K562 (cell line): ENCODE results near the gene MAGI2. TPM values are rescaled to one million over a fixed set of nuclear protein-coding genes. Genes with fewer than 3 reads are reported as not detected.

ENCODE experiments used
- ATAC-seq: fragments of 200-7000 bp; cut with Tn5 transposase; 3 replicates; pipeline ENCODE4 v1.9.1; 2020; ENCODE audit warnings: moderate library complexity
- BruUV-seq: library from RNA; stranded (reverse); fragments of 400-500 nt; replicated peaks from 2 replicates; lab custom pipeline; 2021; lab: Mats Ljungman, UMichigan
- CTCF ChIA-PET: fragments of 300-600 bp; formaldehyde crosslinking; extraction: SDS; loops from one replicate; lab custom pipeline; 2021; ENCODE audit warnings: low intra/inter-chr PET ratio; lab: Yijun Ruan, JAX
- POLR2A ChIA-PET: fragments of 300-600, 350-650 bp; sonication (Branson Sonifier 250); formaldehyde crosslinking; extraction: SDS; loops from one replicate; lab custom pipeline; 2021; ENCODE audit warnings: antibody characterized with exemption, inconsistent platforms; lab: Yijun Ruan, JAX
- DNase-seq, 4 experiments: peaks; one replicate each; pipeline versions ENCODE4 v3.0.0 to v3.0.0-alpha.2; 2011 to 2018; ENCODE audit warnings: low spot score in 3 of 4, mixed read lengths in 3 of 4; ENCODE audit errors: extremely low read depth in 1 of 4
- FAIRE-seq: peaks from 2 replicates; lab custom pipeline; 2011; peaks lifted over from hg19 to GRCh38; lab: Jason Lieb, UNC
- H2AFZ ChIP-seq: 2 replicates; pipeline ENCODE4 v1.6.0; 2011; ENCODE audit warnings: low read depth, low read length, control low read depth, inconsistent platforms
- H3K27ac ChIP-seq: fragments of 200-600 bp; 3 replicates; pipeline ENCODE4 v1.8.0; 2011; ENCODE audit warnings: low read depth, mild to moderate bottlenecking, control low read depth, inconsistent platforms, low read length, moderate library complexity, mixed read lengths; ENCODE audit errors: extremely low read depth
- H3K27me3 ChIP-seq, 2 experiments: fragments of 300-600 bp in 1 of 2; 2 replicates in 1 of 2; 3 replicates in 1 of 2; pipeline versions ENCODE4 v1.6.0 to v1.8.0; 2011; ENCODE audit warnings: inconsistent platforms in 2 of 2, low read length in 2 of 2, mild to moderate bottlenecking in 1 of 2, mixed read lengths in 1 of 2, moderate library complexity in 1 of 2; ENCODE audit not compliant: control insufficient read depth in 2 of 2, insufficient read depth in 2 of 2
- H3K36me3 ChIP-seq: fragments of 300-600 bp; 3 replicates; pipeline ENCODE4 v1.8.0; 2011; ENCODE audit warnings: mild to moderate bottlenecking, low read length, inconsistent platforms; ENCODE audit not compliant: control insufficient read depth, insufficient read depth
- H3K4me1 ChIP-seq, 2 experiments: fragments of 200-600 bp in 1 of 2; replicated peaks in 1 of 2; 2 replicates in 1 of 2; 3 replicates in 1 of 2; pipeline versions ENCODE4 v1.5.1 to v1.8.0; 2011; ENCODE audit warnings: inconsistent platforms in 2 of 2, low read length in 2 of 2, mild to moderate bottlenecking in 1 of 2, mixed read lengths in 1 of 2, moderate library complexity in 1 of 2; ENCODE audit not compliant: control insufficient read depth in 2 of 2, insufficient read depth in 2 of 2
- H3K4me2 ChIP-seq: 2 replicates; pipeline ENCODE4 v1.6.1; 2011; ENCODE audit warnings: low read length, control low read depth, inconsistent platforms, mixed read lengths; ENCODE audit not compliant: insufficient read depth
- H3K4me3 ChIP-seq: fragments of 200-600 bp; sonication (generic), shearing (Covaris generic); 2 replicates; pipeline ENCODE4 v1.5.1; 2016; ENCODE audit warnings: control low read depth, inconsistent platforms
- H3K79me2 ChIP-seq: fragments of 200-600 bp; 3 replicates; pipeline ENCODE4 v1.8.0; 2011; ENCODE audit warnings: low read length, inconsistent platforms; ENCODE audit not compliant: control insufficient read depth, insufficient read depth
- H3K9ac ChIP-seq, 2 experiments: 2 replicates each; pipeline versions ENCODE4 v1.6.0 to v1.6.1; 2011; ENCODE audit warnings: low read depth in 2 of 2, low read length in 2 of 2, control low read depth in 1 of 2, inconsistent platforms in 1 of 2, mild to moderate bottlenecking in 1 of 2, mixed read lengths in 1 of 2; ENCODE audit not compliant: insufficient read depth in 1 of 2
- H3K9me1 ChIP-seq: one replicate; pipeline ENCODE4 v1.6.0; 2011; ENCODE audit warnings: inconsistent platforms, mild to moderate bottlenecking, low read length, moderate library complexity; ENCODE audit not compliant: control insufficient read depth, insufficient read depth
- H3K9me3 ChIP-seq: replicated peaks from 2 replicates; pipeline ENCODE4 v1.5.1; 2011; ENCODE audit warnings: low read depth, low read length, inconsistent platforms; ENCODE audit not compliant: control insufficient read depth, insufficient read depth
- H4K20me1 ChIP-seq: replicated peaks from 2 replicates; pipeline ENCODE4 v1.6.1; 2011; ENCODE audit warnings: low read length, inconsistent platforms, mixed read lengths; ENCODE audit not compliant: control insufficient read depth, insufficient read depth
- CBFA2T2 ChIP-seq: fragments of 450-650 bp; conservative IDR thresholded peaks from 2 replicates; pipeline ENCODE4 v1.6.1; 2017; ENCODE audit warnings: mild to moderate bottlenecking
- HCFC1 ChIP-seq: IDR thresholded peaks from 2 replicates; pipeline ENCODE4 v1.6.1; 2012; ENCODE audit warnings: low read depth, low read length, improper control_type of control experiment
- MITF ChIP-seq: IDR thresholded peaks from 2 replicates; pipeline ENCODE4 v1.6.1; 2014; ENCODE audit warnings: antibody characterized with exemption
- PATZ1 ChIP-seq: fragments of 250-450 bp; sonication (Bioruptor Pico); IDR thresholded peaks from 2 replicates; pipeline ENCODE4 v1.5.0; 2020; ENCODE audit warnings: mild to moderate bottlenecking, borderline replicate concordance
- PRDM10 ChIP-seq: fragments of 450-650 bp; IDR thresholded peaks from 2 replicates; pipeline ENCODE4 v1.6.1; 2018; ENCODE audit not compliant: partially characterized antibody
- TBL1XR1 ChIP-seq, 2 experiments: IDR thresholded peaks; 2 replicates each; pipeline ENCODE4 v1.6.1; 2012; ENCODE audit warnings: improper control_type of control experiment in 2 of 2, low read length in 2 of 2, mild to moderate bottlenecking in 1 of 2
- TOE1 ChIP-seq, 2 experiments: fragments of 450-650 bp in 1 of 2; sonication (generic) in 1 of 2; formaldehyde crosslinking in 1 of 2; IDR thresholded peaks; 2 replicates each; pipeline versions ENCODE4 v1.7.1 to v1.8.0; 2016 to 2022; ENCODE audit warnings: borderline replicate concordance in 2 of 2, mild to moderate bottlenecking in 2 of 2, antibody characterized with exemption in 1 of 2, inconsistent platforms in 1 of 2, low read depth in 1 of 2, missing genetic modification reagents in 1 of 2, moderate library complexity in 1 of 2
- USF1 ChIP-seq: sonication (generic); formaldehyde crosslinking; IDR thresholded peaks from 2 replicates; pipeline ENCODE4 v1.9.0; 2022; ENCODE audit warnings: mild to moderate bottlenecking, missing genetic modification reagents
- USF2 ChIP-seq: sonication (generic); formaldehyde crosslinking; IDR thresholded peaks from 2 replicates; pipeline ENCODE4 v1.5.0; 2020; ENCODE audit warnings: missing genetic modification reagents
- WGBS: fragments of 100-300 bp; shearing (Covaris generic); methylation state at CpG from one replicate; pipeline ENCODE4 v1.1.6; 2016; ENCODE audit warnings: low coverage, mixed read lengths; ENCODE audit not compliant: insufficient coverage; ENCODE audit errors: missing lambda C conversion rate; 5-methylcytosine and 5-hydroxymethylcytosine counted together
- in situ Hi-C: fragments of 300-500 bp; cut with MboI; formaldehyde crosslinking; loops from 4 replicates; pipeline ENCODE4 v1.15.0; 2018; ENCODE audit warnings: inconsistent platforms, mixed read lengths
- intact Hi-C: fragments of 100-400 bp; cut with micrococcal nuclease; formaldehyde crosslinking; loops from 2 replicates; pipeline ENCODE4 v1.14.2; 2022
- polyA plus RNA-seq, 8 experiments: library from polyadenylated mRNA; depleted of rRNA in 4 of 8; stranded (reverse) in 5 of 8; unstranded in 3 of 8; fragments of >200 nt; fragmentation: Nextera tagmentation in 2 of 8; fragmentation: Illumina TruSeq in 1 of 8; extraction: Ambion mirVana in 2 of 8; extraction: Trizol in 1 of 8; gene quantifications; 2 replicates each; pipeline versions ENCODE4 v1.2.1 to v1.2.3, GENCODE V29; 2011 to 2014; ENCODE audit warnings: inconsistent platforms in 1 of 8, missing spikeins in 1 of 8
- total RNA-seq, 7 experiments: library from RNA; depleted of rRNA in 6 of 7; stranded (reverse); fragments of >200 nt in 6 of 7; fragmentation: Illumina TruSeq in 2 of 7; extraction: Trizol in 2 of 7; gene quantifications; 2 replicates each; pipeline versions ENCODE4 v1.2.1 to v1.2.3, GENCODE V29; 2011 to 2021; ENCODE audit warnings: low replicate concordance in 1 of 7

MAGI2 gene
- total and polyA plus RNA-seq, 9 of the 15 experiments (the other 6 are each of a cell fraction or from before 2014, with no cell fraction given): 0.27 to 1.4 (median 0.70) TPM

- ChIA-PET POLR2A (no interaction called here), CTCF (no interaction called here)
- no peaks in the 10 kb centered on the region for H3K9me1 ChIP-seq
- no TSS peak for BruUV-seq
- no peaks in the 10 kb centered on the region for H3K4me1 ChIP-seq
- DNase-seq (peak in 1 of 4 experiments; percentile 28), ATAC-seq (peak; percentile 88), FAIRE-seq (no peak)
- no peaks in the 10 kb centered on the region for H3K36me3 ChIP-seq
- intact Hi-C loops (no loop called here), in situ Hi-C loops (no loop called here)
- H3K27ac ChIP-seq: no peak overlapping the region
- no peaks in the 10 kb centered on the region for H3K27me3 ChIP-seq
- WGBS: 17% methylated on average over 4 of the region's 4 CpGs
- H3K4me3 ChIP-seq: no peak overlapping the region
- H2AFZ ChIP-seq: peak overlapping the region; percentile 61
- H3K79me2 ChIP-seq: no peaks in the 10 kb centered on the region
- 0 out of 2 replicates have a peak overlapping the region, but pooled peaks have one; percentile 1 for H3K4me2 ChIP-seq
- no peak overlapping the region for H3K9ac ChIP-seq
- H4K20me1 ChIP-seq: no peaks in the 10 kb centered on the region
- H3K9me3 ChIP-seq: no peaks in the 10 kb centered on the region
- TF ChIP-seq PATZ1 (CRISPR knock-in tag): no peak
- TF ChIP-seq USF1: peak; percentile 88
- TF ChIP-seq PRDM10: no peak
- peak; percentile 85 for TF ChIP-seq HCFC1
- peak; percentile 43 for TF ChIP-seq CBFA2T2
- peak; percentile 65; the same call in 1 of the 2 replicates for TF ChIP-seq TOE1 (IDR thresholded peaks at IDR 0.05; ENCODE audit: borderline replicate concordance)
- no peak for TF ChIP-seq TOE1 (CRISPR knock-in tag; IDR thresholded peaks at IDR 0.05; ENCODE audit: borderline replicate concordance, low read depth)
- no peak for TF ChIP-seq MITF
- TF ChIP-seq USF2 (CRISPR knock-in tag): peak; percentile 91
- no peak for TF ChIP-seq TBL1XR1 (IDR thresholded peaks at IDR 0.05; ENCODE audit: low read length in 2 of 2)
Observed at GRCh38 chr7:78002715-78003114, 1450.8 kb downstream of the MAGI2 start.
